Measurements from ENCODE around the gene TBC1D16. TPM values are rescaled to one million over a fixed set of nuclear protein-coding genes. Genes with fewer than 3 reads are reported as not detected.

TBC1D16 gene
- total RNA-seq, 6 experiments from 2014 or later: 5.8 to 21.0 (median 14.4) TPM

DNA sequence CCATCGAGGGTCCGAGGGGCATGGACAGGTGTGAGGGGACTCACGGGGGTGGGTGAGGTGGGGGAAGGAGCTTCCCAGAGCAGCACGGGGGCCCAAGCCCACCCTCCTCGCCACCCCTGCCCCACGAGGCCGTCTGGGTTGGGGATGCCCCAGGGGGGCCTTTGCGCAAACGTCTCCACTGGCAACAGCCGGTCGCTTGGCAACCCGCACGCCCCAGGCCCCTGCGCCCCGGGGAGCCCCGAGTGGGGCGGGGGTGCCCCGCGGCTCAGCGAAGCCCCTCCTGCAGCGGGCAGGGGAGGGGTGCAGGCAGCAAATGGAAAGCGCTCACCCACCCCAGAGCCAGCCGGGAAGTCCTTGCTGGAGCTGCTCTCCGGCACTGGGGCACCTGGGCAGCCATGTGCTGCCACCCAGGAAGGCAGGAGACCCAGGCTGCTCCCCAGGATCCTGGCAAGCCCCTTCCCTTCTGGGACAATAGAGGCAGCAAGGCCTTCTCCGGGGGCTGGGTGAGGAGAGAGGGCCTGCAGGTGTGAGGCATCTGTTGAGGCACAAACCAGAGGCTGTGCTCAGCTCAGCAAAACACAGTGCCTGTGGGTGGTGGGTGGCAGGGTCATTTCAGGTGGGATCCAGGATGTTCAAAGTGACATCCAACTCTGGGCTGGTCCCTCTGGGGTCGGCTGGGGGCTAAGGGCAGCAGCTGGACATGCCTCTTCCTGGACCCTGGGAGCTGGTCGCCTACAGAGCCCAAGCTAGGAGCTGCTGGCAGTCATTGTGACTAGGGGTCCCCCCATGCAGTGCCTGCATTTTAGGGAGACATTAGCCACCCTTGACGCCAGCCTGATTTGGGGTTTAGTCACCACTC lies 115.6 kb downstream of the TBC1D16 start:
- Histone ChIP-seq H3K27me3 (no peaks in the 10 kb centered on the region), H3K9me3 (no peaks in the 10 kb centered on the region), H3K4me1 (peaks cover 0 to 15% (median 7%) of the 10 kb centered on the region in 4 donors), H3K27ac (no peak overlapping the region), H3K4me3 (no peak overlapping the region), H3K36me3 (no peaks in the 10 kb centered on the region)
- TF ChIP-seq, protein P1, sequence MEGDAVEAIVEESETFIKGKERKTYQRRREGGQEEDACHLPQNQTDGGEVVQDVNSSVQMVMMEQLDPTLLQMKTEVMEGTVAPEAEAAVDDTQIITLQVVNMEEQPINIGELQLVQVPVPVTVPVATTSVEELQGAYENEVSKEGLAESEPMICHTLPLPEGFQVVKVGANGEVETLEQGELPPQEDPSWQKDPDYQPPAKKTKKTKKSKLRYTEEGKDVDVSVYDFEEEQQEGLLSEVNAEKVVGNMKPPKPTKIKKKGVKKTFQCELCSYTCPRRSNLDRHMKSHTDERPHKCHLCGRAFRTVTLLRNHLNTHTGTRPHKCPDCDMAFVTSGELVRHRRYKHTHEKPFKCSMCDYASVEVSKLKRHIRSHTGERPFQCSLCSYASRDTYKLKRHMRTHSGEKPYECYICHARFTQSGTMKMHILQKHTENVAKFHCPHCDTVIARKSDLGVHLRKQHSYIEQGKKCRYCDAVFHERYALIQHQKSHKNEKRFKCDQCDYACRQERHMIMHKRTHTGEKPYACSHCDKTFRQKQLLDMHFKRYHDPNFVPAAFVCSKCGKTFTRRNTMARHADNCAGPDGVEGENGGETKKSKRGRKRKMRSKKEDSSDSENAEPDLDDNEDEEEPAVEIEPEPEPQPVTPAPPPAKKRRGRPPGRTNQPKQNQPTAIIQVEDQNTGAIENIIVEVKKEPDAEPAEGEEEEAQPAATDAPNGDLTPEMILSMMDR (IDR thresholded peaks at IDR 0.05): no peak
- TF ChIP-seq POLR2A (IDR thresholded peaks at IDR 0.05): no peak
- ATAC-seq (no peak), DNase-seq (peak in 1 of 3 donors; percentile 52)
- intact Hi-C loops (cut with DNase I): loop anchor here in 1 of 2 donors (10.0 kb wide), 1 partner anchor 65 kb away; no protein-coding TSS in a partner anchor
- 60% methylated on average over 1 of the region's 28 CpGs for WGBS (ENCODE audit: insufficient coverage, low coverage, low lambda C conversion rate, missing lambda C conversion rate)

DNA sequence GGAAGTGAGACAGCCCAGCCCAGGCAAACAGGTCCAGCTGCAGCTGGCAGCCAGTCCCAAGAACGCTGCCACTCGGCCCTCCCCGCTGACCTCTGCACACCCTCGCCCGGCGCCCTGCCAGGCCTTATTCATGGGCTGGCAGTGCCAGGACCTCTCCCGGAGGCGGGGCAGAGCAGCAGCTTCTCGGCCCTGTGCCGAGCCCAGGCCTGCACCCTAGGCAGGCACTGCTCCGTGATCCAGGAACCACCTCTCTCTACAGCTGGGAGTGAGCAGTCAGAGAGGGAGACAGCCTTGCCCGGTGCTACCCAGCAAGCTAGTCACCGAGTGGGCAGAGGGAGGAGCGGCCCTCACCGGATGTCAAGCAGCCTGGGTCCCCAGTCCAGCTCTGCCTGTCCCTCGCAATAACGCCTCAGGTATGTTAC lies 116.5 kb downstream of the TBC1D16 start:
- no peak overlapping the region for H3K4me3 ChIP-seq
- intact Hi-C loops (cut with DNase I): no loop called here
- WGBS (ENCODE audit: insufficient coverage, low coverage, low lambda C conversion rate, missing lambda C conversion rate): 40% methylated on average over 5 of the region's 17 CpGs

DNA sequence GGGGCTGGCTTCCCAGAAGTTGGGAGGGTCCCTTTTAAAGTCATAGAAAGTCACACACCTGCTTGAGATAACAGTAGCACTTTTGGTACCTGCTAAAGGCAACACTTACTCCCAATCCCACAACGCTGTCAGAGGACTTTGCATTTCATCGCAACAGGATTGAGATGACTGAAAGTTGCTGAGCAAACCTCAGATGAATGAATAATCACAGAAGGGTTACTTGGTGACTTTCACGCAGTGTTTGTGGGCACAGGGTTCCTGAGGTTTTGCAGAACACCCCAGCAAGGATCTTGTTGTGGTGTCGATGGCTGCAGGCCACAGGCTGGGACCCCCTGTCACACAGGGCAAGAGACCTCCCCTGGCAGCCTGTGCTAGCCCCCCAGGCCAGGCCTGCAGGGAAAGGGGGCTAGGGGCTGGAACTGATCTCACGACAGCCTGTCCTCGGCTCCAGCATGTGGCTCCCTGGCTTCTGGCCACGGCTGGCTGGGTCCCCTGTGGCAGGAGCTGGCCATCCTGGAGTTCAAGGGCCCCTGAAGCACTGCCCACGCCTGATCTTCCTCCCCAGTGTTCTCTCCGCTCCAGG lies 117.0 kb downstream of the TBC1D16 start:
- no peaks in the 10 kb centered on the region for H3K27me3 ChIP-seq
- no peak for DNase-seq
- intact Hi-C loops (cut with DNase I): no loop called here
- no peaks in the 10 kb centered on the region for H3K9me3 ChIP-seq
- ATAC-seq: peak in 1 of 4 donors; percentile 3
- TF ChIP-seq, protein P1 (IDR thresholded peaks at IDR 0.05): no peak
- TF ChIP-seq POLR2A (IDR thresholded peaks at IDR 0.05): no peak
- no peak overlapping the region for H3K4me3 ChIP-seq
- H3K4me1 ChIP-seq: peaks cover 0 to 15% (median 7%) of the 10 kb centered on the region in 4 donors
- H3K27ac ChIP-seq: peak overlapping the region in 2 of 3 donors; percentile 30 to 55
- WGBS (ENCODE audit: insufficient coverage, low coverage, low lambda C conversion rate, missing lambda C conversion rate): 13% methylated on average over 2 of the region's 9 CpGs
- no peaks in the 10 kb centered on the region for H3K36me3 ChIP-seq

More for the DNA sequence above, 116.5 kb downstream of the TBC1D16 start:
- Histone ChIP-seq H3K4me1 (peaks cover 0 to 15% (median 7%) of the 10 kb centered on the region in 4 donors), H3K27me3 (no peaks in the 10 kb centered on the region), H3K9me3 (no peaks in the 10 kb centered on the region), H3K36me3 (no peaks in the 10 kb centered on the region), H3K27ac (no peak overlapping the region)
- DNase-seq (peak; percentile 96 to 98 (median 98)), ATAC-seq (peak; percentile 93 to 96 (median 95))
- TF ChIP-seq, protein P1 (IDR thresholded peaks at IDR 0.05): no peak

DNA sequence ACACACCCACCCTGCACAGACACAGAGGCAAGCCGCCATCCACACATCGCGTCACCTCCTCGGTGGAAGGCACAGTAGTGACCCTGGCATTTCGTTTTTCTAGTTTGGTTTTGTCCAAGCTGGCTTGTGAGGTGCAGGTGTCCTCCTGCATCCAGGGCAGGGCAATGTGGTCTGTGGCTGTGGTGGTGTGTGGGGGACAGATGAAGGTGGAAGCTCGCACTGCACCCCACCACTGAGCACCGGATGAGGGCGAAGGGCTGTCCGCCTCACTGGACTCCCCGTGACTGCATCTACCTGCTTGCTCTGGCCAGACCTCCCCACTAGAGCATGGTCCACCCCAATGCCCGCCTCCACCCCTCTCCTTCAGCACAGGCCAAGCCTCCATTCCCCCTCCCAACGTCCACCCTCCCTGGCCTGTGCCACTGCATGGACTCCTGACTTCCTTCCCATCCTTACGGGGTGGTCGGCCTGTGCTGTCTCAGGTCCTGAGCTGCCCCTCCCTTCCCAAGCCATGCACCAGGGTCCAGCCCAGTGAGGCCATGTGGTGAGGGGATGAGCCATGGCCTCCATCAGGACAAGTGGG lies 117.7 kb downstream of the TBC1D16 start:
- Histone ChIP-seq H3K4me1 (peaks cover 0 to 15% (median 7%) of the 10 kb centered on the region in 4 donors), H3K27ac (no peak overlapping the region)
- intact Hi-C loops (cut with DNase I): no loop called here

More for the DNA sequence above, 117.7 kb downstream of the TBC1D16 start:
- H3K4me3 ChIP-seq: no peak overlapping the region
- no peak for ATAC-seq
- peak in 2 of 3 donors; percentile 10 to 47 for DNase-seq
- H3K9me3 ChIP-seq: no peaks in the 10 kb centered on the region
- WGBS (ENCODE audit: insufficient coverage, low coverage, low lambda C conversion rate, missing lambda C conversion rate): 78% methylated on average over 6 of the region's 14 CpGs
- H3K27me3 ChIP-seq: no peaks in the 10 kb centered on the region
- H3K36me3 ChIP-seq: no peaks in the 10 kb centered on the region
- no peak for TF ChIP-seq POLR2A (IDR thresholded peaks at IDR 0.05)
- TF ChIP-seq, protein P1 (IDR thresholded peaks at IDR 0.05): no peak

Measured in right lobe of liver (tissue), 6 donors.